H9 (cell line): ENCODE results near the gene VWF. TPM values are rescaled to one million over a fixed set of nuclear protein-coding genes. Genes with fewer than 3 reads are reported as not detected.

ENCODE experiments used
- DNase-seq: peaks from one replicate; pipeline ENCODE4 v3.0.0-alpha.2; 2017
- H2AFZ ChIP-seq: one replicate; pipeline ENCODE4 v1.6.1; 2013; ENCODE audit warnings: mild to moderate bottlenecking, low read length, control low read depth, moderate library complexity
- H2AK5ac ChIP-seq: 2 replicates; pipeline ENCODE4 v1.6.1; 2013; ENCODE audit warnings: low read length, control low read depth, mixed read lengths; ENCODE audit not compliant: insufficient read length
- H2BK120ac ChIP-seq: one replicate; pipeline ENCODE4 v1.6.1; 2013; ENCODE audit warnings: low read depth, mild to moderate bottlenecking, low read length, control low read depth, inconsistent platforms; ENCODE audit not compliant: poor library complexity, severe bottlenecking
- H2BK12ac ChIP-seq: 2 replicates; pipeline ENCODE4 v1.6.1; 2013; ENCODE audit warnings: low read length, control low read depth, mixed read lengths, low read depth; ENCODE audit not compliant: insufficient read length
- H2BK15ac ChIP-seq: 2 replicates; pipeline ENCODE4 v1.6.1; 2013; ENCODE audit warnings: low read depth, low read length, control low read depth
- H2BK20ac ChIP-seq: one replicate; pipeline ENCODE4 v1.6.1; 2013; ENCODE audit warnings: low read depth, mild to moderate bottlenecking, low read length, control low read depth, inconsistent platforms; ENCODE audit not compliant: poor library complexity, severe bottlenecking
- H2BK5ac ChIP-seq: 2 replicates; pipeline ENCODE4 v1.6.1; 2013; ENCODE audit warnings: low read length, control low read depth, mixed read lengths; ENCODE audit not compliant: insufficient read length
- H3K14ac ChIP-seq: 2 replicates; pipeline ENCODE4 v1.6.1; 2013; ENCODE audit warnings: low read length, control low read depth; ENCODE audit not compliant: insufficient read depth
- H3K18ac ChIP-seq: 2 replicates; pipeline ENCODE4 v1.6.1; 2013; ENCODE audit warnings: low read depth, mild to moderate bottlenecking, mixed read lengths, low read length, control low read depth; ENCODE audit not compliant: insufficient read length
- H3K23ac ChIP-seq: 2 replicates; pipeline ENCODE4 v1.6.1; 2013; ENCODE audit warnings: low read length, control low read depth, mixed read lengths, low read depth; ENCODE audit not compliant: insufficient read length
- H3K23me2 ChIP-seq: 2 replicates; pipeline ENCODE4 v1.6.1; 2013; ENCODE audit warnings: low read depth, mild to moderate bottlenecking, mixed read lengths, low read length, control low read depth; ENCODE audit not compliant: insufficient read length, poor library complexity, severe bottlenecking
- H3K27ac ChIP-seq: 2 replicates; pipeline ENCODE4 v1.5.1; 2013; ENCODE audit warnings: low read length, control low read depth, mixed read lengths, low read depth; ENCODE audit not compliant: insufficient read length
- H3K27me3 ChIP-seq: 2 replicates; pipeline ENCODE4 v1.6.1; 2013; ENCODE audit warnings: low read length, control low read depth, inconsistent platforms; ENCODE audit not compliant: insufficient read depth
- H3K4ac ChIP-seq: 2 replicates; pipeline ENCODE4 v1.6.1; 2013; ENCODE audit warnings: low read depth, mild to moderate bottlenecking, control low read depth, inconsistent platforms, low read length, moderate library complexity
- H3K4me1 ChIP-seq: 2 replicates; pipeline ENCODE4 v1.6.1; 2013; ENCODE audit warnings: low read length, control low read depth, inconsistent platforms; ENCODE audit not compliant: insufficient read depth
- H3K4me2 ChIP-seq: 2 replicates; pipeline ENCODE4 v1.6.1; 2013; ENCODE audit warnings: low read length, control low read depth, mixed read lengths; ENCODE audit not compliant: insufficient read length, insufficient read depth
- H3K56ac ChIP-seq: 2 replicates; pipeline ENCODE4 v1.6.1; 2013; ENCODE audit warnings: low read depth, mild to moderate bottlenecking, mixed read lengths, low read length, control low read depth; ENCODE audit not compliant: insufficient read length
- H3K79me1 ChIP-seq: 2 replicates; pipeline ENCODE4 v1.6.1; 2013; ENCODE audit warnings: low read depth, mild to moderate bottlenecking, moderate library complexity, low read length, control low read depth, inconsistent platforms; ENCODE audit not compliant: insufficient read depth, poor library complexity, severe bottlenecking
- H3K79me2 ChIP-seq: 2 replicates; pipeline ENCODE4 v1.6.1; 2013; ENCODE audit warnings: low read length, control low read depth, inconsistent platforms; ENCODE audit not compliant: insufficient read depth
- H3K9ac ChIP-seq: 2 replicates; pipeline ENCODE4 v1.6.1; 2013; ENCODE audit warnings: low read length, control low read depth, mixed read lengths; ENCODE audit not compliant: insufficient read length; ENCODE audit errors: extremely low read depth
- H3K9me3 ChIP-seq: one replicate; pipeline ENCODE4 v1.6.1; 2013; ENCODE audit warnings: low read depth, low read length, inconsistent platforms; ENCODE audit not compliant: control insufficient read depth
- H3T11ph ChIP-seq: one replicate; pipeline ENCODE4 v1.6.1; 2013; ENCODE audit warnings: mild to moderate bottlenecking, low read length, control low read depth, inconsistent platforms
- H4K20me1 ChIP-seq: one replicate; pipeline ENCODE4 v1.6.1; 2013; ENCODE audit not compliant: control insufficient read depth, insufficient read length, insufficient read depth
- H4K5ac ChIP-seq: 2 replicates; pipeline ENCODE4 v1.6.1; 2013; ENCODE audit warnings: low read depth, mild to moderate bottlenecking, mixed read lengths, low read length, control low read depth; ENCODE audit not compliant: insufficient read length
- H4K8ac ChIP-seq: replicated peaks from 2 replicates; pipeline ENCODE4 v1.6.1; 2013; ENCODE audit warnings: low read length, control low read depth, mixed read lengths, low read depth; ENCODE audit not compliant: insufficient read length
- H4K91ac ChIP-seq: 2 replicates; pipeline ENCODE4 v1.6.1; 2013; ENCODE audit warnings: low read depth, mild to moderate bottlenecking, moderate library complexity, mixed read lengths, low read length, control low read depth; ENCODE audit not compliant: insufficient read length
- H3K27ac Mint-ChIP-seq, 3 experiments: 2 replicates in 2 of 3; 3 replicates in 1 of 3; pipeline ENCODE4 v1.8.0; 2020 to 2021; ENCODE audit warnings: mixed read lengths in 3 of 3, mild to moderate bottlenecking in 1 of 3, moderate library complexity in 1 of 3
- H3K27me3 Mint-ChIP-seq: 2 replicates; pipeline ENCODE4 v1.8.0; 2021; ENCODE audit warnings: low read depth, mild to moderate bottlenecking, moderate library complexity, mixed read lengths
- H3K36me3 Mint-ChIP-seq, 3 experiments: 2 replicates in 2 of 3; 3 replicates in 1 of 3; pipeline ENCODE4 v1.8.0; 2020 to 2021; ENCODE audit warnings: low read depth in 3 of 3, mixed read lengths in 3 of 3; ENCODE audit not compliant: insufficient read depth in 1 of 3
- H3K4me1 Mint-ChIP-seq, 2 experiments: 2 replicates each; pipeline ENCODE4 v1.8.0; 2020; ENCODE audit warnings: mixed read lengths in 2 of 2
- H3K4me3 Mint-ChIP-seq, 2 experiments: 2 replicates in 1 of 2; 3 replicates in 1 of 2; pipeline ENCODE4 v1.8.0; 2020 to 2021; ENCODE audit warnings: mild to moderate bottlenecking in 2 of 2, mixed read lengths in 2 of 2, moderate library complexity in 1 of 2
- H3K9me3 Mint-ChIP-seq, 2 experiments: 2 replicates in 1 of 2; 3 replicates in 1 of 2; pipeline ENCODE4 v1.8.0; 2020; ENCODE audit warnings: mild to moderate bottlenecking in 2 of 2, mixed read lengths in 2 of 2, moderate library complexity in 1 of 2
- WGBS: extraction: QIAGEN DNeasy Blood & Tissue Kit; methylation state at CpG from one replicate; pipeline ENCODE4 v1.1.7; 2013; ENCODE audit warnings: missing lambda C conversion rate, low lambda C conversion rate, mixed read lengths; ENCODE audit not compliant: insufficient read length; ENCODE audit errors: extremely low coverage; 5-methylcytosine and 5-hydroxymethylcytosine counted together
- total RNA-seq: library from RNA; stranded (reverse); gene quantifications from 2 replicates; pipeline ENCODE4 v1.2.1, GENCODE V29; 2021
- TF ChIP-seq, protein P1 (sequence below): fragments of 200-600 bp; sonication (generic); conservative IDR thresholded peaks from 3 replicates; pipeline ENCODE4 v1.8.0; 2021; ENCODE audit warnings: antibody characterized with exemption, mild to moderate bottlenecking

The VWF gene
- total RNA-seq, 1 experiment from 2014 or later: 0.17 TPM

DNA sequence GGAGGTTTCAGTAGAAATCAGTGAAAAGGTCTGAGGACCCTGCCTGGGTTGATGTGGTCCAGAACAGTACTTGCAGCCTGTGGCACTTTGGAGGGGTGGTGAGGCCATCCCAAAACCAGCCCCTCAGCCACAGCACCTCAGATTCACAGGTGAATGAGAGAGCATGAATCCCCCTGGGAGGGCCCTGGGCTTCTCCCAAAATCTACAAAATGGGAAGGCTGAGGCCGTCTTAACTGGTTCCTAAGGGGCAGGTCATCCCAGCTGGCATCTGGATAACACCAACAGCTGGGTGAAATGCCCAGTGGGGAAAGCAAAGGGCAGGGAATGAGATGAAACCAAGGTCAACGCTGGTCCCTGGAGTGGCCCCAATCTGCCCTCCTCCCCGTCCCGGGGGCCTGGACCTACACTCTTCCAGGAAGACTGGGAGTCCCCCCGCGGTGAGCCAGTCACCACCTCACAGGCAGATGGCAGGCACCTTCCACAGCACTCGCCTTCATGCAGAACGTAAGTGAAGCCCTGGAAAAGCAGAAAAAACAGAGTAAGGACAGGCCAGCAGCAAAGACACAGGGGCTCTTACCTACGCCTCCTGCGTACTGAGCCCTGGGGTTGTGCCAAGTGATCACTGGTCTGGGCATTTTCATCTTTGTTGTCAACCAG, 153.1 kb downstream of the VWF start:
- no peak overlapping the region for H3K9ac ChIP-seq
- peak; percentile 21 for DNase-seq
- no peak overlapping the region for H4K8ac ChIP-seq
- H4K5ac ChIP-seq: no peak overlapping the region
- H3K23me2 ChIP-seq: no peaks in the 10 kb centered on the region
- H2BK12ac ChIP-seq: no peak overlapping the region
- H2BK15ac ChIP-seq: no peak overlapping the region
- H3K56ac ChIP-seq: no peak overlapping the region
- Mint-ChIP-seq H3K27me3 (peaks cover 32% of the 10 kb centered on the region), H3K27ac (no peak overlapping the region), H3K9me3 (no peaks in the 10 kb centered on the region), H3K4me1 (peaks cover 3 to 12% of the 10 kb centered on the region in 2 experiments; a peak in 2 of 4 replicates), H3K36me3 (no peaks in the 10 kb centered on the region; a peak in 1 of 7 replicates), H3K4me3 (no peak overlapping the region)
- no peak overlapping the region for H3K4ac ChIP-seq
- no peak overlapping the region for H2AK5ac ChIP-seq
- H3K79me1 ChIP-seq: no peaks in the 10 kb centered on the region
- H3K79me2 ChIP-seq: no peaks in the 10 kb centered on the region
- no peak overlapping the region for H4K91ac ChIP-seq
- H3K27ac ChIP-seq: no peak overlapping the region
- H2BK120ac ChIP-seq: no peak overlapping the region
- TF ChIP-seq, protein P1, sequence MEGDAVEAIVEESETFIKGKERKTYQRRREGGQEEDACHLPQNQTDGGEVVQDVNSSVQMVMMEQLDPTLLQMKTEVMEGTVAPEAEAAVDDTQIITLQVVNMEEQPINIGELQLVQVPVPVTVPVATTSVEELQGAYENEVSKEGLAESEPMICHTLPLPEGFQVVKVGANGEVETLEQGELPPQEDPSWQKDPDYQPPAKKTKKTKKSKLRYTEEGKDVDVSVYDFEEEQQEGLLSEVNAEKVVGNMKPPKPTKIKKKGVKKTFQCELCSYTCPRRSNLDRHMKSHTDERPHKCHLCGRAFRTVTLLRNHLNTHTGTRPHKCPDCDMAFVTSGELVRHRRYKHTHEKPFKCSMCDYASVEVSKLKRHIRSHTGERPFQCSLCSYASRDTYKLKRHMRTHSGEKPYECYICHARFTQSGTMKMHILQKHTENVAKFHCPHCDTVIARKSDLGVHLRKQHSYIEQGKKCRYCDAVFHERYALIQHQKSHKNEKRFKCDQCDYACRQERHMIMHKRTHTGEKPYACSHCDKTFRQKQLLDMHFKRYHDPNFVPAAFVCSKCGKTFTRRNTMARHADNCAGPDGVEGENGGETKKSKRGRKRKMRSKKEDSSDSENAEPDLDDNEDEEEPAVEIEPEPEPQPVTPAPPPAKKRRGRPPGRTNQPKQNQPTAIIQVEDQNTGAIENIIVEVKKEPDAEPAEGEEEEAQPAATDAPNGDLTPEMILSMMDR: no peak
- H2BK5ac ChIP-seq: no peak overlapping the region
- no peaks in the 10 kb centered on the region for H3K9me3 ChIP-seq
- no CpG with 5 or more reads among the region's 10 CpGs for WGBS
- H3K14ac ChIP-seq: no peak overlapping the region
- no peaks in the 10 kb centered on the region for H4K20me1 ChIP-seq
- no peak overlapping the region for H3K4me2 ChIP-seq
- no peaks in the 10 kb centered on the region for H3K4me1 ChIP-seq
- H3K23ac ChIP-seq: no peak overlapping the region
- no peak overlapping the region for H3T11ph ChIP-seq
- H3K18ac ChIP-seq: no peak overlapping the region
- H2BK20ac ChIP-seq: no peak overlapping the region
- H3K27me3 ChIP-seq: no peaks in the 10 kb centered on the region
- H2AFZ ChIP-seq: no peak overlapping the region
